ENCODE results near the gene PRKAG1.

PRKAG1 gene

GRCh38 chr12:49010092-49010668 lies 8.4 kb downstream of the PRKAG1 start:
- DNase-seq (ENCODE audit: low read depth in 2 of 2) = no peak

GRCh38 chr12:49008943-49009342 lies 9.6 kb downstream of the PRKAG1 start:
- no peak for DNase-seq (ENCODE audit: low read depth in 2 of 2)

GRCh38 chr12:49000346-49000745 lies 18.2 kb downstream of the PRKAG1 start:
- no peak for DNase-seq (ENCODE audit: low read depth in 2 of 2)

GRCh38 chr12:48999371-49000131 lies 19.0 kb downstream of the PRKAG1 start, which contains the start of gene DDN:
DDN (minus strand) TSS chr12:48999375; CDS start chr12:48999287, 88 bp downstream.
- no peak for DNase-seq (ENCODE audit: low read depth in 2 of 2)

GRCh38 chr12:48998497-48999353 lies 19.9 kb downstream of the PRKAG1 start:
- no peak for DNase-seq (ENCODE audit: low read depth in 2 of 2)

GRCh38 chr12:48997719-48998496 lies 20.7 kb downstream of the PRKAG1 start:
- no peak for DNase-seq (ENCODE audit: low read depth in 2 of 2)

GRCh38 chr12:48996794-48997718 lies 21.5 kb downstream of the PRKAG1 start:
- DNase-seq (ENCODE audit: low read depth in 2 of 2) = peak in 1 of 2 donors; percentile 58

- DNase-seq (ENCODE audit: low read depth in 2 of 2) = peak in 1 of 2 donors; percentile 37
Observed at GRCh38 chr12:48995086-48995879, 23.3 kb downstream of the PRKAG1 start.

- no peak for DNase-seq (ENCODE audit: low read depth in 2 of 2)
Observed at GRCh38 chr12:48994224-48995085, 24.1 kb downstream of the PRKAG1 start.

GRCh38 chr12:48993787-48994186 lies 24.8 kb downstream of the PRKAG1 start:
- DNase-seq (ENCODE audit: low read depth in 2 of 2) = no peak

GRCh38 chr12:48991247-48992050 lies 27.1 kb downstream of the PRKAG1 start:
- DNase-seq (ENCODE audit: low read depth in 2 of 2) = no peak

- DNase-seq (ENCODE audit: low read depth in 2 of 2) = no peak
Observed at GRCh38 chr12:48990552-48990951, 28.0 kb downstream of the PRKAG1 start.

- peak; percentile 65 to 74 for DNase-seq (ENCODE audit: low read depth in 2 of 2)
Observed at GRCh38 chr12:48988030-48988649, 30.4 kb downstream of the PRKAG1 start.

GRCh38 chr12:48986720-48987291 lies 31.8 kb downstream of the PRKAG1 start:
- DNase-seq (ENCODE audit: low read depth in 2 of 2) = no peak

- DNase-seq (ENCODE audit: low read depth in 2 of 2) = no peak
Observed at GRCh38 chr12:48985901-48986300, 32.7 kb downstream of the PRKAG1 start.

GRCh38 chr12:48985475-48985897 lies 33.1 kb downstream of the PRKAG1 start:
- DNase-seq (ENCODE audit: low read depth in 2 of 2) = no peak

All from stimulated activated CD8-positive, alpha-beta memory T cell treated with anti-CD3 and anti-CD28 coated beads, Interleukin-2, amount 100 ng/mL, for 48 hours (primary cell).